Skeletal muscle cell (primary cell): Measurements from ENCODE around the gene MGRN1.

Experiments used
- DNase-seq: peaks from one replicate; pipeline ENCODE4 v3.0.0-alpha.2; 2010; ENCODE audit warnings: low read depth
- H3K4me3 ChIP-seq: 2 replicates; pipeline ENCODE4 v1.5.1; 2011; ENCODE audit warnings: low read depth, mild to moderate bottlenecking, control low read depth, low read length, moderate library complexity

The MGRN1 gene

DNA sequence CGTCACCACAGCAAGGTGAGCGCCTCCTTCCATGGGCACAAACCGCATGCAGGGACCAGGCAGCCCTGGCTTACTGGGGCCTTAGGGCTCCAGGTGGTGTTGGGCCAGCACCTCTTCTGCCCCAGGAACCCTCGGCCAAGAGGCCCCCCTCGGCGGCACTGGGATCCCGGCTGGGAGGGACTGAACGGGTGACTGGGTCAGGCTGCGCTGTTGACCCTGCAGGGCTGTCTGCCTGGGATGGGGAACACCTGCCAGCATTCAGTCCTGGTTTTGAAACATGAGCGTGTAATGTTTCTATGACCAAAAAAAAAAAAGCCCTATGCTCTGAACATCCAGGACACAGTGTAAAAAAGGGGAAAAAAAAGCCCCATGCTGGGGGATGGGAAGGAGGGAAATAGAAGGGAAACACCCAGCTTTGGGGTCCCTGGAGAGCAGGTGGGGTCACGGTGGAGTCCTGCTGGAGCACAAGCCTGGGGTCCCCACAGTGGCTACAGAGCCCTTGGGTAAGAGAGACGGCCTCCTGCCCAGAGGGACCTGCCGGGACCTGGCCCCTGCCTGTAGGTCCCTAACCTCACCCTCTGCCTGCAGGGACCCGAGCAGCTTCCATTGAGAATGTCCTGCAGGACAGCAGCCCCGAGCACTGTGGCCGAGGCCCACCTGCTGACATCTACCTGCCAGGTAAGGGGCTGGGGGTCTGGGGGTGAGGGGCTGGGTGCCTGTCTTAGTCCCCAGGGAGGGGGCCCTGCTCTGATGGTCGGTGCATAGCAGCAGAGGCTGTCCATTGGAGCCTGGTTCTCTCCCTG lies 58.8 kb downstream of the MGRN1 start:
- no peak for DNase-seq

GRCh38 chr16:4684058-4684715 lies 59.6 kb downstream of the MGRN1 start:
- DNase-seq = no peak
- no peak overlapping the region for H3K4me3 ChIP-seq

More for the DNA sequence above, 58.8 kb downstream of the MGRN1 start:
- H3K4me3 ChIP-seq = no peak overlapping the region

GRCh38 chr16:4684763-4685162 lies 60.1 kb downstream of the MGRN1 start:
- DNase-seq = no peak
- no peak overlapping the region for H3K4me3 ChIP-seq

DNA sequence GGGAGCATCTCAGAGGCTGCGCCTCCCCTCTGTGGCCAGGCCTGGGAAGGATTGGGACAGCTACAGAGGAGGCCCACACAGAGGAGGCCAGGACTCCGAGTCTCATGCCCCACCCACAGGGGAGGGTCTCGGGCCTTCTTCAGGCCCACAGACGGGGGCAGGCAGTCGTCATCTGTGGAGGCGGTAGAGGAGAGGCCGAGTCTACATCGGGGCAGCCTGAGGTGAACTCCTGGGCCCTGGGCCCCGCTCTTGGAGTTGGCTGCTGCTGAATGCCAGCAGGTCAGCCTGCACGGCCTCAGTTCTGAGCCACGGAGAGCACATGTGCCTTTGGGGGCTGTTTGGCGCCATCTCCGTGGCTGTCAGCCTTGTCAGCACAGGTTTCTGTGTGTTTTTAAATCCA lies 60.7 kb downstream of the MGRN1 start:
- DNase-seq = no peak
- no peak overlapping the region for H3K4me3 ChIP-seq

GRCh38 chr16:4685776-4686496 lies 61.3 kb downstream of the MGRN1 start:
- no peak overlapping the region for H3K4me3 ChIP-seq
- no peak for DNase-seq

DNA sequence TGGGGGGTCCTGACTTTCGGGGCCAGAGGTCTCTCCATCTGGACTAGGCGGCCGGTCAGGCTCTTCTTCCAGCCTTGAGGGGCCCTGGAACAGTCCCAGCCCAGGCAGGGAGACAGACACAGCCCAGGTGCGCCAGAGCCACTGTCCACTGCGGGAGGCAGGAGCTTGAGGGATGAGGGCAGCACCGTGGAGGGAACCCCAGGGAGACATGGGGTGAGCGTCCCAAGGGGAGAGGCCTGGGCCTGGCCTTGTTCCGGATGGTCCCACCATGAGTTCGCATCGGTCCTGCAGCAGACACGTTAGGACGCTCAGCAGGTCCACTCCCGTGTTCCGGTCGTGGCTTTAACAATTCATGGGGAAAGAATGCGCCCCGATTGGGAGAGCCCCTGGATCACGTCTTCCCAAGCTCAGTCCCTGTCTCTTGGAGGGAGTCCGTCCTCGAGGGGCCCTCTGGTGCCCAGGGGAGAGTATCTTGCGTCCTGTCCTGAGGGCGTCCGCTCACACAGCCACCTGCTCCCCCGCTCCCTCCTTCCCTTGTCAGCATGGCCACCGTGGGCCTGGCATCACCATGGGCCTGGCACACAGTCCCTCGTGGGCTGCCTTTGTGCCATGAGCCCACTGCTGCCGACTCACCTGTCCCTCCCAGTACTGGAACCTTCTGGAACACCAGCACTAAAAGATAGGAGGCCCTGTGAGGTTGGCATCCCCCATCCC lies 62.0 kb downstream of the MGRN1 start:
- DNase-seq = no peak
- H3K4me3 ChIP-seq = no peak overlapping the region

DNA sequence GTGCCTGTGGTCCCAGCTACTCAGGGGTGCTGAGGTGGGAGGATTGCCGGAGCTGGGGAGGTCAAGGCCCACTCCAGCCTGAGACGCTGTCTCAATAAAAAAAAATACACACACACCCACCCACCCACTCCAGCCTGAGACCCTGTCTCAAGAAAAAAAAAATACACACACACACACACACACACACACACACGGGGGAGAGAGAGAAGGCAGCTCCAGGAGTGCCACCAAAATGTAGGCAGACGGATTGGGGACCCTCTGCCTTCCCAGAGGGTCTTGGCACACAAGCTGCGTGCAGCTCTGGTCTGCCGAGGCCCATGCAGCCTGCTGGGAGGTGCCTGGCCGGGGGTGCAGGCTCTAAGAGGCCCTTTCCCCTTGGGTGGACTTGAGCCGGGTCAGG lies 62.8 kb downstream of the MGRN1 start:
- DNase-seq = no peak
- no peak overlapping the region for H3K4me3 ChIP-seq

DNA sequence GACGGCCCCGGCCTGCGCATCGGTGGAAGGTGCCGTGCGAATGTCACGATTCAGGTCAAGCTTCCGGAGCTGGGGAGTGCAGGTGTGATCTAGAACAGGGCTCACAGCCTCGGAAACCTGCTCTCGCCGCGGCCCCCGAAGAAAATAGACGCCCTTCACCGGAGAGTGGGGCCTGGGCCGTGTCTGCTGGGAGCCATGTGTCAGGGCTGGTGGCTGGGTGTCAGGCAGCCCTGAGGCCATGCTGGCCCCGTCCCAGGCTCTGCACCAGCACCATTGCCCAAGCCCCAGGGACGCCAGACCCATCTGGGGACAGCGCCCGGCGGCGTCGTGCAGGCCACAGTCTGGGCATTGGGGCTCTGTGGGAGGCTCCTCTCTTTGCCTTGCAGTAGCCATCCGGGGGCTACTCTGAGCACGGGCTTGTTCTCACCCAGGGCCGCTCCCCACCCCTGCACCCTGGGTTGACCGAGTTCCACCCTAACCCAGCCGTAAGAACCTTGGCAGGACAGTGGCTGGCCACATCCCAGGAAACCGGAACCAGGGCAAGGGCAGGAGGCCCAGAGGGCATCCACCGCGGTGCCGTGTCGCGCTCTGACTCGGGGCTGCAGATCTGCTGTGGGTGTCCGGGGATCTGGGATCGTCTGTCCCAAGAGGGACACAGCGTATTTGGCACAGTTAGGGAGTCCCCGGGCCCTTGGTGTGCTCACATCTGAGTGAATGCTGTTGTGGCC lies 63.5 kb downstream of the MGRN1 start:
- H3K4me3 ChIP-seq = no peak overlapping the region
- DNase-seq = no peak

GRCh38 chr16:4688674-4689045 lies 64.0 kb downstream of the MGRN1 start:
- DNase-seq = no peak
- no peak overlapping the region for H3K4me3 ChIP-seq

DNA sequence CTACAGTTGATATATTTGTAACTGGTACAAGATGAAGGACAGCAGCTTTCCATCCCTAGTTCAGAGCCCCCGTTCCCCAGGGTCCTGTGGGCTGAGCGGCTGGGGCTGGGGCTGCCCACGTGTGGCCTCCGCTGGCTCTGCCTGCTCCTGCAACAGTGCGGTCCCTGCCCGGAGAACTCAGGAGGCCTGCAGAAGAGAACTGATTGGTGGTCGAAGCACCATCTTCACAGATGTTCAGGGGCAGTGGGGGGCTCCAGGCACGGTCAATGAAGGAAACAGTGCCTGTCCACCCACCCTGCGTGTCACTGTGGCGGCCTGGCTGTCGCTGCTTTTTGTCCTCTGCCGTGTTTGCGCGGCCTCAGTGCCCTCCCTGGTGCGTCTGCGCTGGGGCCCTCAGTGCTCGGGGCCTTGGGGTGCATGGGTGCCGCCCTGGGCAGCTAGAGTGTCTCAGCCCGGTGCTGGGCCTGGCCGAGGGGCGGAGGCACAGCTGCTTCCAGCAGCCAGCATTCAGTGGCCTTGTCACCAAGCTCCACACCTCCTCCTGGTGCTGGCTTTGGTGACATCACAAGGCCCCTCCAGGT lies 64.6 kb downstream of the MGRN1 start:
- H3K4me3 ChIP-seq = no peak overlapping the region
- no peak for DNase-seq

DNA sequence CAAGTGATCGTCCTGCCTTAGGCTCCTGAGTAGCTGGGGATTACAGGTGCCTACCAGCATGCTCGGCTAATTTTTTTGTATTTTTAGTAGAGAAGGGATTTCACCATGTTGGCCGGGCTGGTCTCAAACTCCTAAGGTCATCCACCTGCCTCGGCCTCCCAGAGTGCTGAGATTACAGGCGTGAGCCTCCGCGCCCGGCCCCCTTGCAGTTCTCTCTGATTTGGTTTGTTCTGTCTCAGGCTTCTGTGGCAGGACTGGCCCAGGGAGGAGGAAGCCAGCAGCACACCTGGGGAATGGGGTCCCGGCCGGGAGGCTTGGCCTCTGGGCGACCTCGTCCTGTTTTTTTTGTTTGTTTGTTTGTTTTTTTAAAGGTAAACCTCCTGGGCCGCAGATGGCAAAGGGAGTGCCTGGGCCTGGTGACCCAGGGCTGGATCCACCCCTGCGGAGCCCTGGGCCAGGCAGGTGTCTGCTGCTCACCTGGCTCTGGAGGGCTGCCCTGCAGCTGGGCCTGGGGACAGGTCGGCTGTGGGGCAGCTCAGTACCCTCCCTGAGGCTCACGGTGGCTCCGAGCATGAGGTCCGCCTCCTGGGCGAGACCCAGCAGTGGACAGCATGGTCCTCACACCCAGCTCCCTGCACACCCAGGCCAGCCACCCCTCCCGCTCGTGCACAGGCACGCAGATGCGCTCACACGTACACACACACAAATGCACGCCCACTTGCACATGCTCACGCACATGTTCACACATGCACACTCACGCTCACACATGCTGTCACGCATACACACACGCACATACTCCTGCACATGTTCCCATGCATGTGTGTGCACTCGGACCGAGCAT lies 65.5 kb downstream of the MGRN1 start:
- H3K4me3 ChIP-seq = no peak overlapping the region
- no peak for DNase-seq

DNA sequence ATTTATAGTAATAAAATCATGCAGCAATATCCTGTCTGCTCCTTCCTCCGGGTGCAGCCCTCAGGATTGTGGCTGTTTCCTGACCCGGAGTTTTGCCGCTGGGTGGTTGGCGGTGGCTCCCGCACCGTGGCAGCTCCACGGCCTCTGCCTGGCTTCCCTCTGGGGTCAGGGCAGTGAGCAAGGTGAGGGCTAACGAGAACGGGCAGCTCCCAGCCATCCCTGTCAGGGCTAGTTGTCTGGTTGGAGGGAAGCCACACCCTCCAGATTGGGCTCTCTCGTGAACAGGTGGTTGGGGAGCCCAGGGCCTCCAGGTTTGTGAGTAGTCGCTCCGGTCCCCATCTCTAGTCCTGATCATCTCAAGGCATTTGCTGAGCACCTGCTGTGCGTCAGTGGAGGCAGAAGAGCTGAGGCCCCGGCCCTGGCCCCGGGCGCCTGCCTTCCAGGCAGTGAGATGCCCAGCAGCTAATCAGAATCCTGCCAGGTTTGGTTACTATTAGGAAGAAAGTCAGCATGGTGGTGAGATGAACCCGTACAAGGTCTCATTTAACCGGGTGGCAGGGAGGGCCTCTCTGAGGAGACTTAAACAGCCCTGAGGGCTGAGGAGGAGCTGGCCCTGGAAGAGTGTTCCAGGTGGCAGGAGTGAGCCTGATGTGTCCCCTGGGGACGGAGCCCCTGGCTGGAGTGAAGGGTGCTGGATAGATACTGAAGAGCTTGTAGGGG lies 66.5 kb downstream of the MGRN1 start:
- no peak overlapping the region for H3K4me3 ChIP-seq
- no peak for DNase-seq

DNA sequence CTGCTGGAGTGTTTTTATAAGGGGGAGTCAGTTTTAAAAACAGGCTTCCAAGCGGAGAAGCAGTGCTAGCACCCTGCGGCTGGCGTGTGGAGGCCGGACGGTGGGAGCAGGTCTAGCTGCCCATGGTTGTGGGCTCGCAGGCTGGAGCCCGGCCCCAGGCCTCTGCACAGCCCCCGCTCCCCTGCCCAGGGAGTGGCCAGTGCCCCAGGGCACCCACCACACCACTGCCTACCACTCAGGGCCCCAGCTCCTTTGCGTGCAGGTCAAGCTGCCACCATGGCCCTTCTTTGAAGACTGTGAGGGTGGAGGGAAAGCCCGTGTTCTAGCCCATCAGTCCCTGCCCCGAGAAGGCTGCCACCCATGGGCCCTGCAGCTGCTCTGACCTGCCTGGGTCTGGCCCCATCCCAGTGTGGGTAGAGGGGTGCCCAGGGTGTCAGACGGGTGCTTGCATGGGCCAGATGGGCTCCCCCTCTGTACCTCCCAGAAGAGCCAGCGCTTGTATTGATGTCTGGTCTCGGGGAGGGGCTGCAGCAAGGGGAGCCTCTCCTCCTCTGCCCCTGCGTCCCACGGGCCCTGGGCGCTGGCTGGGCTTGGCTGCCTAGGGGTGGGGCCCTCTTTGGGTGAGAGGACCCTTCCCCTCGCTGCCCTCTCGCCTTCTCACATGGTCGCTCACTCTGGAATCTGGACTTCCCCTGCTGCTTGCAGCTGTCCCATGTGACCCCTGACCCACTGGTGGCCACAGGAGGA lies 67.2 kb downstream of the MGRN1 start:
- H3K4me3 ChIP-seq = no peak overlapping the region
- DNase-seq = no peak

DNA sequence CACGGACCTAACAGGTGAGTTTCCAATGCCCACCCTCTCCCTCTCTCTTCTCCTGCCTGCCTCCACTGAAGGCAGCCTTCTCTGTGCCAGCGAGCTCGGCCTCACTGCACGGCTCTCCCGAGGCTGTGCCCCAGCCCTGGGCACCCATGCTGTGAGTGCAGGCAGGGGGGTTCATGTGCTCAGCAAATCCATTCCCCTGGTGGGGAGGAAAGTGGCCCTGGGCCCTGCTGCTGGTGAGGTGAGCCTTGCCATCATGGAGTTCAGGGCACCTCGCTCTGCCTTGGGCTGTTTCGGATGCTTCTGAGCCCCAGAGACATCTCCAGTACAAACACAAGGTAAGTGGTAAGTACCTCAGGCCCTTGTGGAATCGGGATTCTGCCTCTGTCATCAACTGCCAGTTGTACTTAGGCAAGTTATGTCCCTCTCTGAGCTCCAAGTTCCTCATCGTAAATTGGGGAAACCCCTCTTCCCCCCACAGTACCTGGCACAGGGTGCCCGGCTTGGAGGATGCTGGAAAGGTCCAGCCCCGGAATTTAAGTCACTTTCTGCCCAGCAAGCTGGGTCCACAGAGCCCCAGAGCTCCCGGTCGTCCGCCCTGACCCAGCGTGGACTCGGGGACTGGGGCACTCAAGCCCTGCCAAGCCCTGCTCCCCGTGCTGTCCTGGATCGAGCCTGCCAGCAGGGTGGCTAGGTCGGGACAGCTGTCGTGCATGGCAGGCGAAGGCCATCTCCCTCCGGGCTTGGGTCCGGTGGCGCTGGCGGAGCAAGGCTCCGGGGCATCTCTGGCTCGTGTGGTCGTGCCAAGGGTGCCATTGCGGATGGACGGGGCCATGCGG lies 68.1 kb downstream of the MGRN1 start:
- H3K4me3 ChIP-seq = peak overlapping the region; percentile 90
- no peak for DNase-seq

GRCh38 chr16:4693296-4693955 lies 68.8 kb downstream of the MGRN1 start, which contains the start of gene NUDT16L1:
Gene NUDT16L1 (plus strand): TSS chr16:4693562. CDS start chr16:4693727, 165 bp downstream.
- H3K4me3 ChIP-seq = peak within 1 kb of the TSS; percentile 90
- DNase-seq = peak; percentile 77
